IMR-90 (cell line): Measurements from ENCODE around the gene MRPL20. TPM values are rescaled to one million over a fixed set of nuclear protein-coding genes. Genes with fewer than 3 reads are reported as not detected.

Experiments
- ATAC-seq: fragments of 200-7000 bp; cut with Tn5 transposase; 2 replicates; pipeline ENCODE4 v1.9.1; 2020; ENCODE audit warnings: low read depth, mild to moderate bottlenecking, moderate library complexity
- BruUV-seq: library from RNA; stranded (reverse); fragments of 400-500 nt; replicated peaks from 2 replicates; lab custom pipeline; 2021; lab: Mats Ljungman, UMichigan
- CTCF ChIA-PET: fragments of 300-600 bp; formaldehyde crosslinking; extraction: SDS; loops from one replicate; lab custom pipeline; 2021; ENCODE audit warnings: antibody characterized with exemption; lab: Yijun Ruan, JAX
- POLR2A ChIA-PET: fragments of 300-600 bp; sonication (Branson Sonifier 250); formaldehyde crosslinking; loops from one replicate; lab custom pipeline; 2022; ENCODE audit warnings: antibody characterized with exemption; ENCODE audit not compliant: unreplicated experiment; lab: Charles Lee
- DNase-seq: peaks from one replicate; pipeline ENCODE4 v3.0.0; 2013
- H2AFZ ChIP-seq: replicated peaks from 2 replicates; pipeline ENCODE3; 2013; ENCODE audit warnings: low read length, mild to moderate bottlenecking; ENCODE audit not compliant: poor library complexity
- H2AK5ac ChIP-seq: 2 replicates; pipeline ENCODE4 v1.6.1; 2013; ENCODE audit warnings: low read depth, low read length, inconsistent platforms
- H2AK9ac ChIP-seq: replicated peaks from 2 replicates; pipeline ENCODE3; 2013; ENCODE audit warnings: mild to moderate bottlenecking, low read depth, low read length, moderate library complexity; ENCODE audit not compliant: poor library complexity
- H2BK120ac ChIP-seq: 2 replicates; pipeline ENCODE4 v1.6.1; 2013; ENCODE audit warnings: low read depth, low read length, inconsistent platforms
- H2BK15ac ChIP-seq: 3 replicates; pipeline ENCODE4 v1.6.1; 2013; ENCODE audit warnings: low read depth, low read length, inconsistent platforms
- H2BK20ac ChIP-seq: 2 replicates; pipeline ENCODE4 v1.6.1; 2013; ENCODE audit warnings: low read depth, mild to moderate bottlenecking, inconsistent platforms, low read length, moderate library complexity
- H2BK5ac ChIP-seq: 2 replicates; pipeline ENCODE4 v1.6.1; 2013; ENCODE audit warnings: mild to moderate bottlenecking, low read depth, low read length, inconsistent platforms; ENCODE audit not compliant: poor library complexity, severe bottlenecking
- H3K14ac ChIP-seq: replicated peaks from 2 replicates; pipeline ENCODE4 v1.6.1; 2013; ENCODE audit warnings: low read depth, low read length, inconsistent platforms
- H3K18ac ChIP-seq: 2 replicates; pipeline ENCODE4 v1.6.1; 2013; ENCODE audit warnings: low read depth, low read length, control low read depth
- H3K23ac ChIP-seq: 2 replicates; pipeline ENCODE4 v1.6.1; 2013; ENCODE audit warnings: low read depth, low read length, inconsistent platforms
- H3K27ac ChIP-seq: 2 replicates; pipeline ENCODE4 v1.5.1; 2013; ENCODE audit warnings: mild to moderate bottlenecking, control low read depth, low read length; ENCODE audit not compliant: insufficient read depth
- H3K27me3 ChIP-seq: 2 replicates; pipeline ENCODE4 v1.6.1; 2013; ENCODE audit warnings: low read length; ENCODE audit not compliant: control insufficient read depth, insufficient read depth
- H3K36me3 ChIP-seq: 2 replicates; pipeline ENCODE4 v1.6.1; 2013; ENCODE audit warnings: low read length, mixed read lengths; ENCODE audit not compliant: control insufficient read depth, insufficient read depth
- H3K4ac ChIP-seq: 2 replicates; pipeline ENCODE4 v1.6.1; 2013; ENCODE audit warnings: low read depth, low read length, inconsistent platforms
- H3K4me1 ChIP-seq: 2 replicates; pipeline ENCODE4 v1.6.1; 2013; ENCODE audit warnings: low read length, mixed read lengths; ENCODE audit not compliant: control insufficient read depth, insufficient read depth
- H3K4me2 ChIP-seq: 2 replicates; pipeline ENCODE4 v1.6.1; 2013; ENCODE audit warnings: low read depth, mild to moderate bottlenecking, control low read depth, low read length, moderate library complexity
- H3K4me3 ChIP-seq: 2 replicates; pipeline ENCODE4 v1.5.1; 2013; ENCODE audit warnings: low read depth, mild to moderate bottlenecking, control low read depth, low read length, moderate library complexity; ENCODE audit not compliant: insufficient read depth
- H3K56ac ChIP-seq: 2 replicates; pipeline ENCODE4 v1.6.1; 2013; ENCODE audit warnings: low read length, inconsistent platforms; ENCODE audit not compliant: insufficient read depth; ENCODE audit errors: extremely low read depth
- H3K79me1 ChIP-seq, 2 experiments: 2 replicates each; pipeline ENCODE4 v1.6.1; 2013; ENCODE audit warnings: low read length in 2 of 2, inconsistent platforms in 1 of 2, low read depth in 1 of 2
- H3K9ac ChIP-seq: 2 replicates; pipeline ENCODE4 v1.6.1; 2013; ENCODE audit warnings: low read depth, low read length, control low read depth
- H3K9me1 ChIP-seq: 2 replicates; pipeline ENCODE4 v1.6.1; 2013; ENCODE audit warnings: low read length, inconsistent platforms; ENCODE audit not compliant: insufficient read depth
- H3K9me3 ChIP-seq: 2 replicates; pipeline ENCODE4 v1.6.1; 2013; ENCODE audit warnings: low read length; ENCODE audit not compliant: control insufficient read depth, insufficient read depth
- H4K20me1 ChIP-seq: 2 replicates; pipeline ENCODE4 v1.6.1; 2013; ENCODE audit warnings: low read length, inconsistent platforms; ENCODE audit not compliant: insufficient read depth
- H4K5ac ChIP-seq: 2 replicates; pipeline ENCODE4 v1.6.1; 2013; ENCODE audit warnings: mild to moderate bottlenecking, low read depth, low read length, control low read depth
- H4K8ac ChIP-seq, 2 experiments: 2 replicates each; pipeline ENCODE4 v1.6.1; 2013; ENCODE audit warnings: low read depth in 2 of 2, low read length in 2 of 2, control low read depth in 1 of 2, inconsistent platforms in 1 of 2
- H4K91ac ChIP-seq: 2 replicates; pipeline ENCODE4 v1.6.1; 2013; ENCODE audit warnings: low read depth, low read length, inconsistent platforms; ENCODE audit not compliant: insufficient read depth
- BHLHE40 ChIP-seq: fragments of 150-350 bp; IDR thresholded peaks from 2 replicates; pipeline ENCODE4 v1.6.1; 2016; ENCODE audit warnings: mild to moderate bottlenecking, low read depth, low read length
- CEBPB ChIP-seq: IDR thresholded peaks from 2 replicates; pipeline ENCODE4 v1.6.1; 2012; ENCODE audit warnings: low read depth, low read length, improper control_type of control experiment
- CHD1 ChIP-seq: IDR thresholded peaks from 2 replicates; pipeline ENCODE4 v1.6.1; 2012; ENCODE audit warnings: low read depth, low read length, improper control_type of control experiment
- CTCF ChIP-seq: conservative IDR thresholded peaks from 2 replicates; pipeline ENCODE4 v1.5.1; 2012; ENCODE audit warnings: mild to moderate bottlenecking, low read depth, low read length, improper control_type of control experiment
- ELK1 ChIP-seq: fragments of 150-350 bp; IDR thresholded peaks from 2 replicates; pipeline ENCODE4 v1.6.1; 2016; ENCODE audit warnings: low read depth, mild to moderate bottlenecking, low read length, moderate library complexity, borderline replicate concordance
- FOS ChIP-seq: fragments of 150-350 bp; IDR thresholded peaks from 2 replicates; pipeline ENCODE4 v1.6.1; 2016; ENCODE audit warnings: low read depth, low read length
- MAFK ChIP-seq: IDR thresholded peaks from 2 replicates; pipeline ENCODE4 v1.6.1; 2012; ENCODE audit warnings: low read depth, low read length, improper control_type of control experiment
- MXI1 ChIP-seq: IDR thresholded peaks from 2 replicates; pipeline ENCODE4 v1.6.1; 2012; ENCODE audit warnings: low read depth, mild to moderate bottlenecking, low read length, moderate library complexity, borderline replicate concordance
- NFE2L2 ChIP-seq: fragments of 150-350 bp; IDR thresholded peaks from 2 replicates; pipeline ENCODE4 v1.6.1; 2016; ENCODE audit warnings: low read depth, mild to moderate bottlenecking, low read length
- POLR2A ChIP-seq: IDR thresholded peaks from 2 replicates; pipeline ENCODE4 v1.6.1; 2012; ENCODE audit warnings: mild to moderate bottlenecking, low read depth, low read length
- RAD21 ChIP-seq: IDR thresholded peaks from 2 replicates; pipeline ENCODE4 v1.6.1; 2012; ENCODE audit warnings: low read length, improper control_type of control experiment
- RCOR1 ChIP-seq: IDR thresholded peaks from 2 replicates; pipeline ENCODE4 v1.6.1; 2012; ENCODE audit warnings: mild to moderate bottlenecking, low read length, improper control_type of control experiment; ENCODE audit not compliant: insufficient replicate concordance
- RFX5 ChIP-seq: IDR thresholded peaks from 2 replicates; pipeline ENCODE4 v1.8.0; 2012; ENCODE audit warnings: low read depth, mild to moderate bottlenecking, low read length, moderate library complexity
- SMC3 ChIP-seq: fragments of 150-350 bp; IDR thresholded peaks from 2 replicates; pipeline ENCODE4 v1.6.1; 2016; ENCODE audit warnings: low read depth, mild to moderate bottlenecking, antibody characterized with exemption, low read length, moderate library complexity
- USF2 ChIP-seq: fragments of 150-350 bp; IDR thresholded peaks from 2 replicates; pipeline ENCODE4 v1.6.1; 2017; ENCODE audit warnings: mild to moderate bottlenecking, antibody characterized with exemption, low read length, low read depth
- WGBS, 2 experiments: methylation state at CpG; one replicate each; pipeline versions ENCODE4 v1.1.5 to v1.1.7; 2013; ENCODE audit warnings: missing lambda C conversion rate in 2 of 2; ENCODE audit not compliant: insufficient read length in 1 of 2; ENCODE audit errors: extremely low coverage in 2 of 2; 5-methylcytosine and 5-hydroxymethylcytosine counted together
- dilution Hi-C: fragments of 300-500 bp; cut with HindIII; formaldehyde crosslinking; loops from one replicate; pipeline ENCODE4 v1.14.3; 2018; ENCODE audit warnings: low sequenced_read_pairs; ENCODE audit not compliant: unreplicated experiment
- in situ Hi-C: fragments of 300-500 bp; cut with MboI; formaldehyde crosslinking; loops from 3 replicates; pipeline ENCODE4 v1.14.3; 2019; ENCODE audit warnings: low sequenced_read_pairs, inconsistent platforms, mixed read lengths
- intact Hi-C: fragments of 100-400 bp; cut with micrococcal nuclease; formaldehyde crosslinking; loops from 2 replicates; pipeline ENCODE4 v1.10.0; 2022
- polyA plus RNA-seq, 3 experiments: library from polyadenylated mRNA; depleted of rRNA; stranded (reverse); fragments of >200 nt; gene quantifications; 2 replicates each; pipeline ENCODE4 v1.2.3, GENCODE V29; 2012; ENCODE audit warnings: low replicate concordance in 1 of 3
- total RNA-seq: library from RNA; depleted of rRNA; stranded (reverse); fragments of >200 nt; gene quantifications from 2 replicates; pipeline ENCODE4 v1.2.3, GENCODE V29; 2012

The MRPL20 gene
- total and polyA plus RNA-seq, 2 of the 4 experiments (the other 2 are of a cell fraction) = 141 to 157 TPM

GRCh38 chr1:1432274-1432950, 25.3 kb upstream of the MRPL20 start:
- DNase-seq = no peak
- CTCF ChIA-PET = no interaction called here
- in situ Hi-C loops = no loop called here
- no peak for TF ChIP-seq SMC3
- no peak for TF ChIP-seq MXI1
- no peak for TF ChIP-seq CTCF
- TF ChIP-seq MAFK = no peak
- no peak for TF ChIP-seq CEBPB
- no peak for TF ChIP-seq RCOR1
- TF ChIP-seq FOS = no peak
- TF ChIP-seq USF2 = no peak
- TF ChIP-seq BHLHE40 = no peak
- TF ChIP-seq RAD21 = no peak
- TF ChIP-seq ELK1 = no peak
- no peak for TF ChIP-seq NFE2L2
- TF ChIP-seq RFX5 = no peak
- TF ChIP-seq CHD1 = no peak
- no peak for TF ChIP-seq POLR2A

More at GRCh38 chr1:1432274-1432950, 25.3 kb upstream of the MRPL20 start:
- H3K79me1 ChIP-seq = 0 out of 4 replicates have a peak, but pooled peaks cover 0 to 3% of the 10 kb centered on the region in 2 experiments
- no peak overlapping the region for H3K18ac ChIP-seq
- H2BK15ac ChIP-seq = no peak overlapping the region
- no peak for ATAC-seq
- H4K91ac ChIP-seq = no peak overlapping the region
- no peak overlapping the region for H3K4me3 ChIP-seq
- H3K27me3 ChIP-seq = no peaks in the 10 kb centered on the region; the same call in 1 of the 2 replicates
- no peak overlapping the region for H3K56ac ChIP-seq
- 0 out of 2 replicates have a peak, but pooled peaks cover 7% of the 10 kb centered on the region for H3K9me1 ChIP-seq
- WGBS, 2 experiments = 79% methylated on average over 16 of the region's 28 CpGs; no CpG with 5 or more reads in 1 of the 2 experiments
- H3K27ac ChIP-seq = no peak overlapping the region
- peak overlapping the region; percentile 73 for H4K5ac ChIP-seq
- H3K9ac ChIP-seq = no peak overlapping the region
- no peaks in the 10 kb centered on the region for H4K20me1 ChIP-seq
- peaks cover 25% of the 10 kb centered on the region for H3K4me1 ChIP-seq
- H2BK5ac ChIP-seq = no peak overlapping the region
- no peak overlapping the region for H2BK20ac ChIP-seq
- POLR2A ChIA-PET = no interaction called here
- intact Hi-C loops (no loop called here), dilution Hi-C loops (no loop called here)
- H2AK9ac ChIP-seq = no peak overlapping the region
- H2AK5ac ChIP-seq = 0 out of 2 replicates have a peak overlapping the region, but pooled peaks have one; percentile 60
- no peak overlapping the region for H3K23ac ChIP-seq
- no TSS peak for BruUV-seq
- H3K4me2 ChIP-seq = no peak overlapping the region
- H2BK120ac ChIP-seq = no peak overlapping the region
- H3K9me3 ChIP-seq = no peaks in the 10 kb centered on the region
- H2AFZ ChIP-seq = peak overlapping the region; percentile 82
- H3K14ac ChIP-seq = no peak overlapping the region
- no peaks in the 10 kb centered on the region for H3K36me3 ChIP-seq
- H3K4ac ChIP-seq = no peak overlapping the region
- 0 out of 4 replicates have a peak overlapping the region, but pooled peaks have one; percentile 16 to 60 for H4K8ac ChIP-seq
